Measurements from ENCODE around the gene RALGAPA2.

Gene RALGAPA2

GRCh38 chr20:20736303-20736702, 23.9 kb upstream of the RALGAPA2 start:
- H3K9me3 Mint-ChIP-seq = no peaks in the 10 kb centered on the region
- DNase-seq = no peak
- no peak overlapping the region for H3K4me3 Mint-ChIP-seq
- H3K27ac Mint-ChIP-seq = no peak overlapping the region
- CTCF ChIA-PET = no interaction called here
- peaks cover 17% of the 10 kb centered on the region for H3K4me1 Mint-ChIP-seq
- no peaks in the 10 kb centered on the region for H3K36me3 Mint-ChIP-seq
- H3K27me3 Mint-ChIP-seq = peaks cover 19% of the 10 kb centered on the region

GRCh38 chr20:20734475-20734948, 22.1 kb upstream of the RALGAPA2 start:
- H3K27me3 Mint-ChIP-seq = peaks cover 14% of the 10 kb centered on the region
- CTCF ChIA-PET = no interaction called here
- peak; percentile 45 for DNase-seq
- H3K4me3 Mint-ChIP-seq = no peak overlapping the region
- H3K36me3 Mint-ChIP-seq = no peaks in the 10 kb centered on the region
- H3K27ac Mint-ChIP-seq = peak overlapping the region; percentile 37
- H3K9me3 Mint-ChIP-seq = no peaks in the 10 kb centered on the region
- peaks cover 17% of the 10 kb centered on the region for H3K4me1 Mint-ChIP-seq

- Mint-ChIP-seq H3K27ac (no peak overlapping the region), H3K27me3 (peaks cover 10% of the 10 kb centered on the region), H3K4me3 (no peak overlapping the region), H3K4me1 (peaks cover 17% of the 10 kb centered on the region), H3K9me3 (no peaks in the 10 kb centered on the region), H3K36me3 (no peaks in the 10 kb centered on the region)
- no peak for DNase-seq
- CTCF ChIA-PET = no interaction called here
Measured at GRCh38 chr20:20733943-20734342, 21.5 kb upstream of the RALGAPA2 start.

- Mint-ChIP-seq H3K9me3 (no peaks in the 10 kb centered on the region), H3K27me3 (peaks cover 12% of the 10 kb centered on the region), H3K4me1 (peaks cover 17% of the 10 kb centered on the region), H3K4me3 (no peak overlapping the region), H3K27ac (no peak overlapping the region), H3K36me3 (no peaks in the 10 kb centered on the region)
- CTCF ChIA-PET = no interaction called here
- DNase-seq = no peak
Measured at GRCh38 chr20:20732641-20733040, 20.2 kb upstream of the RALGAPA2 start.

GRCh38 chr20:20731945-20732296, 19.5 kb upstream of the RALGAPA2 start:
- Mint-ChIP-seq H3K36me3 (no peaks in the 10 kb centered on the region), H3K9me3 (no peaks in the 10 kb centered on the region), H3K27ac (no peak overlapping the region), H3K4me3 (no peak overlapping the region), H3K4me1 (peaks cover 17% of the 10 kb centered on the region), H3K27me3 (peaks cover 9% of the 10 kb centered on the region)
- DNase-seq = no peak
- CTCF ChIA-PET = interaction anchor here (0.9 kb wide), 1 partner anchor 63 kb away, joined by 3 read pairs; no protein-coding TSS in a partner anchor

- peaks cover 6% of the 10 kb centered on the region for H3K27me3 Mint-ChIP-seq
- H3K4me3 Mint-ChIP-seq = no peak overlapping the region
- no peak overlapping the region for H3K27ac Mint-ChIP-seq
- peaks cover 14% of the 10 kb centered on the region for H3K4me1 Mint-ChIP-seq
- DNase-seq = no peak
- H3K9me3 Mint-ChIP-seq = no peaks in the 10 kb centered on the region
- no peaks in the 10 kb centered on the region for H3K36me3 Mint-ChIP-seq
- CTCF ChIA-PET = interaction anchor here (0.7 to 0.9 kb wide), 2 partner anchors 10 to 62 kb away, joined by 3 to 4 read pairs; no protein-coding TSS in a partner anchor
Measured at GRCh38 chr20:20731000-20731944, 18.8 kb upstream of the RALGAPA2 start.

GRCh38 chr20:20729563-20729962, 17.1 kb upstream of the RALGAPA2 start:
- Mint-ChIP-seq H3K27ac (no peak overlapping the region), H3K36me3 (no peaks in the 10 kb centered on the region), H3K4me3 (no peak overlapping the region), H3K27me3 (peaks cover 10% of the 10 kb centered on the region), H3K9me3 (no peaks in the 10 kb centered on the region), H3K4me1 (peaks cover 10% of the 10 kb centered on the region)
- no peak for DNase-seq
- CTCF ChIA-PET = interaction anchor here (0.7 kb wide), 1 partner anchor 16 kb away, joined by 5 read pairs; no protein-coding TSS in a partner anchor

GRCh38 chr20:20721489-20721888, 9.0 kb upstream of the RALGAPA2 start:
- Mint-ChIP-seq H3K4me3 (no peak overlapping the region), H3K27me3 (peaks cover 10% of the 10 kb centered on the region), H3K36me3 (no peaks in the 10 kb centered on the region), H3K27ac (no peak overlapping the region), H3K4me1 (peaks cover 2% of the 10 kb centered on the region), H3K9me3 (no peaks in the 10 kb centered on the region)
- no peak for DNase-seq
- CTCF ChIA-PET = no interaction called here

- Mint-ChIP-seq H3K9me3 (no peaks in the 10 kb centered on the region), H3K4me3 (no peak overlapping the region), H3K4me1 (peaks cover 2% of the 10 kb centered on the region), H3K27ac (no peak overlapping the region), H3K27me3 (peaks cover 7% of the 10 kb centered on the region), H3K36me3 (no peaks in the 10 kb centered on the region)
- no peak for DNase-seq
- CTCF ChIA-PET = no interaction called here
Measured at GRCh38 chr20:20720158-20720557, 7.7 kb upstream of the RALGAPA2 start.

GRCh38 chr20:20719411-20719810, 7.0 kb upstream of the RALGAPA2 start:
- no peak for DNase-seq
- CTCF ChIA-PET = no interaction called here
- Mint-ChIP-seq H3K36me3 (no peaks in the 10 kb centered on the region), H3K4me1 (peaks cover 2% of the 10 kb centered on the region), H3K27me3 (peaks cover 7% of the 10 kb centered on the region), H3K27ac (no peak overlapping the region), H3K4me3 (no peak overlapping the region), H3K9me3 (no peaks in the 10 kb centered on the region)

GRCh38 chr20:20713244-20713765, 861 bp upstream of the RALGAPA2 start:
- peak overlapping the region; percentile 90 for H3K27ac Mint-ChIP-seq
- peaks cover 14% of the 10 kb centered on the region for H3K36me3 Mint-ChIP-seq

GRCh38 chr20:20712004-20712473, 405 bp downstream of the RALGAPA2 start:
- Mint-ChIP-seq H3K9me3 (no peaks in the 10 kb centered on the region), H3K4me3 (peak overlapping the region; percentile 93), H3K27me3 (peaks cover 3% of the 10 kb centered on the region), H3K4me1 (peaks cover 34% of the 10 kb centered on the region), H3K27ac (peak overlapping the region; percentile 93), H3K36me3 (peaks cover 22% of the 10 kb centered on the region)
- no peak for DNase-seq
- CTCF ChIA-PET = no interaction called here

More at GRCh38 chr20:20713244-20713765, 861 bp upstream of the RALGAPA2 start:
- H3K4me3 Mint-ChIP-seq = peak overlapping the region; percentile 93
- CTCF ChIA-PET = interaction anchor here (1.0 to 1.6 kb wide), 2 partner anchors 14 to 16 kb away, joined by 3 to 5 read pairs; no protein-coding TSS in a partner anchor
- H3K9me3 Mint-ChIP-seq = no peaks in the 10 kb centered on the region
- no peak for DNase-seq
- H3K4me1 Mint-ChIP-seq = peaks cover 30% of the 10 kb centered on the region
- peaks cover 3% of the 10 kb centered on the region for H3K27me3 Mint-ChIP-seq

GRCh38 chr20:20711413-20711812, 1.0 kb downstream of the RALGAPA2 start:
- CTCF ChIA-PET = interaction anchor here (0.7 kb wide), 1 partner anchor 11 kb away, joined by 3 read pairs; no protein-coding TSS in a partner anchor
- Mint-ChIP-seq H3K27me3 (peaks cover 3% of the 10 kb centered on the region), H3K4me3 (peak overlapping the region; percentile 93), H3K4me1 (peaks cover 36% of the 10 kb centered on the region), H3K9me3 (no peaks in the 10 kb centered on the region), H3K27ac (peak overlapping the region; percentile 93), H3K36me3 (peaks cover 25% of the 10 kb centered on the region)
- peak; percentile 53 for DNase-seq

- CTCF ChIA-PET = interaction anchor here (0.7 kb wide), 1 partner anchor 10 kb away, joined by 3 read pairs; no protein-coding TSS in a partner anchor
- Mint-ChIP-seq H3K27ac (peak overlapping the region; percentile 93), H3K9me3 (no peaks in the 10 kb centered on the region), H3K4me3 (peak overlapping the region; percentile 93), H3K4me1 (peaks cover 36% of the 10 kb centered on the region), H3K36me3 (peaks cover 28% of the 10 kb centered on the region), H3K27me3 (no peaks in the 10 kb centered on the region)
- DNase-seq = peak; percentile 60
Measured at GRCh38 chr20:20710443-20711315, 1.8 kb downstream of the RALGAPA2 start.
